Measurements from ENCODE around the gene HSD17B13. TPM values are rescaled to one million over a fixed set of nuclear protein-coding genes. Genes with fewer than 3 reads are reported as not detected.

Gene HSD17B13
- total and polyA plus RNA-seq, 4 donors = 0.15 to 3.1 (median 0.68) TPM

DNA sequence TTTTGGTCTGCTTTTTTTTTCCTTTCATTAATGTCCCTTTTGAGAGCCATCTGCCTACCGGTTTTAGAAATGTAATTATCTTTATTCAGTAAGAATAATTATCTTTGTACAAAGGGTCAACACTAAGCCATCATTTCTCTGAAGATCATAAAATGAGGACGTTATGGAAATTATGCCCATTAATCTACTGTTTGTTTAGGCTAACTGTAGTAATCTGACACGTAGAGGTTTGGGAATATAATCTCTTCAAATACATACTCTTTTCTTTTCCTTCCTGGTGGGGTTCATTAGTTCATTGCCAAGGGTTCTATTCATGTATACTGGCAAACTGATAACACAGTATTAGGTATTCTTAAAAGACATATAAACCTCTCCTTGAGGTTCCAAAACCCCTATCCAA, 3.8 kb upstream of the HSD17B13 start:
- no peak overlapping the region for H3K9ac ChIP-seq (ENCODE audit: insufficient read depth in 1 of 2, low read length in 2 of 2)
- no peaks in the 10 kb centered on the region for H3K36me3 ChIP-seq (ENCODE audit: control insufficient read depth in 4 of 4, insufficient read depth in 4 of 4, low read length in 4 of 4)
- no peak for DNase-seq
- H3K27ac ChIP-seq (ENCODE audit: low read depth in 1 of 2, low read length in 1 of 2) = no peak overlapping the region
- TF ChIP-seq, protein P1, sequence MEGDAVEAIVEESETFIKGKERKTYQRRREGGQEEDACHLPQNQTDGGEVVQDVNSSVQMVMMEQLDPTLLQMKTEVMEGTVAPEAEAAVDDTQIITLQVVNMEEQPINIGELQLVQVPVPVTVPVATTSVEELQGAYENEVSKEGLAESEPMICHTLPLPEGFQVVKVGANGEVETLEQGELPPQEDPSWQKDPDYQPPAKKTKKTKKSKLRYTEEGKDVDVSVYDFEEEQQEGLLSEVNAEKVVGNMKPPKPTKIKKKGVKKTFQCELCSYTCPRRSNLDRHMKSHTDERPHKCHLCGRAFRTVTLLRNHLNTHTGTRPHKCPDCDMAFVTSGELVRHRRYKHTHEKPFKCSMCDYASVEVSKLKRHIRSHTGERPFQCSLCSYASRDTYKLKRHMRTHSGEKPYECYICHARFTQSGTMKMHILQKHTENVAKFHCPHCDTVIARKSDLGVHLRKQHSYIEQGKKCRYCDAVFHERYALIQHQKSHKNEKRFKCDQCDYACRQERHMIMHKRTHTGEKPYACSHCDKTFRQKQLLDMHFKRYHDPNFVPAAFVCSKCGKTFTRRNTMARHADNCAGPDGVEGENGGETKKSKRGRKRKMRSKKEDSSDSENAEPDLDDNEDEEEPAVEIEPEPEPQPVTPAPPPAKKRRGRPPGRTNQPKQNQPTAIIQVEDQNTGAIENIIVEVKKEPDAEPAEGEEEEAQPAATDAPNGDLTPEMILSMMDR (IDR thresholded peaks at IDR 0.05; ENCODE audit: control extremely low read depth, extremely low read depth) = no peak
- H3K27me3 ChIP-seq (ENCODE audit: control insufficient read depth in 3 of 3, insufficient read depth in 3 of 3, low read length in 2 of 3) = no peaks in the 10 kb centered on the region
- H3K9me3 ChIP-seq (ENCODE audit: control insufficient read depth in 4 of 4, insufficient read depth in 3 of 4, low read length in 3 of 4) = no peaks in the 10 kb centered on the region
- 65 to 68% methylated on average over 3 of the region's 3 CpGs for WGBS, 2 donors
- peaks cover 0 to 6% (median 0%) of the 10 kb centered on the region in 5 donors for H3K4me1 ChIP-seq (ENCODE audit: control insufficient read depth in 5 of 5, insufficient read depth in 5 of 5, low read length in 5 of 5)
- no peak overlapping the region for H3K4me3 ChIP-seq
- ATAC-seq (ENCODE audit: insufficient read depth, low FRiP score) = no peak

DNA sequence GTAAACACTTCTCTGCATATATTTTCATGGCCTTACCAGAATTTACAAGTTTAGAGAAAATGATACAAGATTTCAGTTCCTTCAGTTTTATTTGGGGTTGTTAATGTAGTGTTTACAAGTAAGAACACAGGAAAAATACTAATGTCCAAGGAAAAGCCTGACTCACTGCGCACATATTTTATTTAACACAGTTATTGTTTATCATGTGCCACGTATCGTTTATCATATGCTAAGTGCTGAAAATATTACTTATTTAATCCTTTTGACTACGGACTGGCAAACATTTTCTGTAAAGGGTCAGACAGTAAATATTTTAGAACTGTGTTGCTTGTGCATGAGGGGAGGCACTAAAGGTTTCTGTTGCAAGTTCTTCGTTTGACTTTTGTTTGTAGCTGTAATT, 794 bp downstream of the HSD17B13 start:
- DNase-seq (no peak), ATAC-seq (ENCODE audit: insufficient read depth, low FRiP score) (no peak)
- H3K4me1 ChIP-seq (ENCODE audit: control insufficient read depth in 5 of 5, insufficient read depth in 5 of 5, low read length in 5 of 5) = peaks cover 0 to 6% (median 0%) of the 10 kb centered on the region in 5 donors
- WGBS, 2 donors = 61 to 80% methylated on average over 5 of the region's 5 CpGs
- no peak overlapping the region for H3K4me3 ChIP-seq
- TF ChIP-seq, protein P1 (IDR thresholded peaks at IDR 0.05; ENCODE audit: control extremely low read depth, extremely low read depth) = no peak
- no peaks in the 10 kb centered on the region for H3K27me3 ChIP-seq (ENCODE audit: control insufficient read depth in 3 of 3, insufficient read depth in 3 of 3, low read length in 2 of 3)
- no peaks in the 10 kb centered on the region for H3K9me3 ChIP-seq (ENCODE audit: control insufficient read depth in 4 of 4, insufficient read depth in 3 of 4, low read length in 3 of 4)
- no peak overlapping the region for H3K9ac ChIP-seq (ENCODE audit: insufficient read depth in 1 of 2, low read length in 2 of 2)
- no peaks in the 10 kb centered on the region for H3K36me3 ChIP-seq (ENCODE audit: control insufficient read depth in 4 of 4, insufficient read depth in 4 of 4, low read length in 4 of 4)
- H3K27ac ChIP-seq (ENCODE audit: low read depth in 1 of 2, low read length in 1 of 2) = no peak overlapping the region

DNA sequence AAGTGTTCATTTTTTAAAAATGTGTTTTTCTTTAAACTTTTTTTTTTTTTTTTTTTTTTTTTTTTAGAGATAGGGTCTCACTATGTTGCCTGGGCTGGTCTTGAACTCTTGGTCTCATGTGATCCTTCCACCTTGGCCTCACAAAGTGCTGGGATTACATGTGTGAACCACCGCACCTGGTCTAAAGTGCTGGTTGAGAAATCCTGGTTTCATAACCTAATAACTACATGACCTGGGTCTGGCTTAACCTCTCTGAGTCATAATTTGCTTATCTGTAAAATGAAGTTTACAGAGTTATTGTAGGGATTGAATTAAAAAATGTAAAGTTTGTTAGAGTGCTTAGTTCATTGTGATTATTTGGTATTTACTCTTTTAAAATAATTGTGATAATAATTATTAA, 5.2 kb downstream of the HSD17B13 start:
- peak; percentile 34 for ATAC-seq (ENCODE audit: insufficient read depth, low FRiP score)

More for the DNA sequence above, 5.2 kb downstream of the HSD17B13 start:
- H3K27ac ChIP-seq (ENCODE audit: low read depth in 1 of 2, low read length in 1 of 2) = no peak overlapping the region
- H3K4me3 ChIP-seq = no peak overlapping the region
- no peaks in the 10 kb centered on the region for H3K36me3 ChIP-seq (ENCODE audit: control insufficient read depth in 4 of 4, insufficient read depth in 4 of 4, low read length in 4 of 4)
- TF ChIP-seq, protein P1 (IDR thresholded peaks at IDR 0.05; ENCODE audit: control extremely low read depth, extremely low read depth) = no peak
- no peak overlapping the region for H3K9ac ChIP-seq (ENCODE audit: insufficient read depth in 1 of 2, low read length in 2 of 2)
- H3K4me1 ChIP-seq (ENCODE audit: control insufficient read depth in 5 of 5, insufficient read depth in 5 of 5, low read length in 5 of 5) = peaks cover 0 to 6% (median 0%) of the 10 kb centered on the region in 5 donors
- no peak for DNase-seq
- WGBS, 2 donors = 37 to 74% methylated on average over 1 of the region's 1 CpG
- no peaks in the 10 kb centered on the region for H3K9me3 ChIP-seq (ENCODE audit: control insufficient read depth in 4 of 4, insufficient read depth in 3 of 4, low read length in 3 of 4)
- H3K27me3 ChIP-seq (ENCODE audit: control insufficient read depth in 3 of 3, insufficient read depth in 3 of 3, low read length in 2 of 3) = no peaks in the 10 kb centered on the region
